Stimulated activated CD8-positive, alpha-beta memory T cell treated with anti-CD3 and anti-CD28 coated beads, Interleukin-7, amount 100 ng/mL, for 1 hour (primary cell): ENCODE data around the gene DAPK2.

Experiments
- DNase-seq, 2 donors: peaks; one replicate each; pipeline ENCODE4 v3.0.0-alpha.2; 2020; ENCODE audit warnings: low read depth in 2 of 2

DAPK2 gene

DNA sequence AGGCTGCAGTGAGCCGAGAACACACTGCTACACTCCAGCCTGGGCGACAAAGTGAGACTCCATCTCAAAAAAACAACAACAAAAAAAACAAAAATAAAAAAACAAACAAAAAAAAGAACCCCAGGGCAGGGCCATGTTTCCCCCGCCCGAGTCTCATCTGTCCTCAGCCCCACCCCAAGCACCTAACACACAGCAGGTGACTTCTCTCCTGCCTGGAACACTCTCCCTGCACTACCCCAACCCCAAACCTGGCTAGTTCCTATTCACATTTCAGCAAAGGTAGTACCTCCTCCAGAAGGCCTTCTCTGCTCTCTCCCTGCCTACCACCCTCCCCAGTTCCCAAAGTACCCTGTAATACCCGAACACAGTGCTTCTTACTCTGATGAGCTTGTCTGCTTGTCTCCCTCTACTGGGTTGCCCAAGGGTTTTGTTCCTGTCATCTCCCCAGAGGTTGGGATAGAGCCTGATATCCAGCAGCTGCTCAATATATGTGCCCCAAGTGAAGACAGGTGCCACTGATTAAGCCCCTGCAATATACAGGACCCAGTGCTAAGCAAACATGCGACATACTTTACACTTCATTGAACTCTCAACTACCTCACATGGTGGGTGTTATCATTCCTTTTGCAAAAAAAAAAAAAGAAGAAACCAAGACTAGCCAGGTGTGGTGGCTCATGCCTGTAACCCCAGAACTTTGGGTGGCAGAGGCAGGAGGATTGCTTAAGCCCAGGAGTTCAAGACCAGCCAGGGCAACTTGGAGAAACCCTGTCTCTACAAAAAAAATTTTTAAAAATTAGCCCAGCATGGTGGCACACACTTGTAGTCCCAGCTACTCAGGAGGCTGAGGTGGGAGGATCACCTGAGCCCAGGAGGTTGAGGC is 103.6 kb downstream of the DAPK2 start:
- no peak for DNase-seq

DNA sequence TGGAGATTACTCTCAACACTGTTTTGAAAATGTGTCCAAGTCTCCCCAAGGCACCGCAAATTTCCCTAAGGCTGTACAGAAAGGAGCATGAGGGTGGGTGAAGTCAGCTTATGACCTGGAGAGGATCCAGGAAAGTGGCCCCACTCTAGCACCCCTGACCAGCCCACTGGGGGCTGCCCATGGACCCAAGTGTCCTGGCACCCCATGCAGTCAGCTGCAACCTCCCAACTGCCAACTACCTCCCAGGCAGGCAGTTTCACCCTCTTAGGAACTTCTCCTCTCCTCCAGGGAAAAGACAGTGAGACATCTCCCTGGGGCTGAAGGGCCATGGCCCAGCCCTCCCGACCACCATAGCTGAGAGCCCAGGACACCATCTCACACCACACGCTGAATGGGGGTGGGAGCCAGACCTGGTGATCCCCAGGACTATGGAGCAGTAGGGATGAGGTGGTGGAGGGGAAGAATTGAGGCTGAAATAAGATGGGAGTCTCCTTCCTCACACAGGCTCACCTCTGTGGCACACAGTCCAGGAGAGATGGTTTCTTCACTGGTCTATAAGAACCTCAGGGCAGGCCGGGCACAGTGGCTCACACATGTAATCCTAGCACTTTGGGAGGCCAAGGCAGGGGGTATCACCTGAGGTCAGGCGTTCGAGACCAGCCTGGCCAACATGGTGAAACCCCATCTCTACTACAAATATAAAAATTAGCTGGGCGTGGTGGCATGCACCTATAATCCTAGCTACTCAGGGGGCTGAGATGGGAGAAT is 104.4 kb downstream of the DAPK2 start:
- DNase-seq: no peak

DNA sequence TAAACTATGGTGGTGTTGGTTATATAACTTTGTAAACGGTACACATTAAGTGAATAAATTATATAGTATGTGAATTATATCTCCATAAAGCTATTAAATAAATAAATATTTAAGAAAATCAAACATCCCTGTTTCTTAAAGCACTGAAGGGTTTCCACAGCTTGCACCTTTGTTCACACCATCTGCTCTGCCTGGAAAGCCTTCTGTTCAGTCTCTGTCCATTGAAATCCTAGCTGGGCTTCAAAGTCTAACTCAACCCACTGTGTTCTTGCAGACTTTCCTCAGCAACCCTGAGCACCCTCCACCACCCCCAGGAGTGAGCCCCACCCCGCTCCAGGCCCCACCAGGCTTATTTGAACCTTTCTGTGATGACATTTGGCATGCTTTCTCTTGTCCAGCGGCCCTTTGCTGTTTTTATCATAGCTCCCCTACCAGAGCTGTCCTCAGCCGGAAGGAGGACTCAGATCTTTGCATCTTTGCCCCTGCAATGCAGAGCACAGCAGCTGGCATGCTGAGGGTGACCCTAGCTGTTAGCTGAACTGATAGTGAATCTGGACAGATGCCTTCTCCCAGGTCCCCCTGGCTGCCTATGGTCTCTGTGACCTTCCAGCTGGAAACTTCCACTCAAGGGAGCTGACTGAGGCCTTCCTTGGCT is 105.2 kb downstream of the DAPK2 start:
- no peak for DNase-seq

DNA sequence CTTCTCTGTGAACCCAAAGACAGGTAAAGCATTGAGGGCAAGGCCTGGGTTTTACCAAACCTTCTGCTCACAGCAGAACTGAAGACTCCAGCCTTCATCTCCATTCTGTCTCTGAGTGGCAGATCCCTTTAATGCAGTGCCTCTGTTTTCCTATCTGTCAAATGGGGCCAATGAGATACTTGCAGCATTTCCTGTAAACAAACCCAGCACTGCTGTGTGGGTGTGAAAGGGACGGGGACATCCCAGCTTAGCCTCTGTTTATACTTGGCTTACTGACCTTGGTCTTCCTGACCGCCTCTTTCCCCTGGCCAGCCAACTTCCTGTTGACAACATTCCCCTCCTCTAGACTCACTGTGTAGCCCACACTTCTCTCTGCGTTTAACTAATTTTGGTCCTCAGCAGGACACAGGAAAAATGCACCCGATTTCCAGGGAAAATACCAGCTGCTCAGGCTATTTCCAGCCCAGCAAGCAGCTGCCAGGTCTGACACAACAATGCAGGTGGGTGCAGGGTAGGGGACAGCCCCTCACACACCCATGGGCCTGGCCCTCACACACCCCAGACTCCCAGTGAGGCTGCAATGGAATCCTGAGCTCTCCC is 106.7 kb downstream of the DAPK2 start:
- DNase-seq: peak in 1 of 2 donors; percentile 2

DNA sequence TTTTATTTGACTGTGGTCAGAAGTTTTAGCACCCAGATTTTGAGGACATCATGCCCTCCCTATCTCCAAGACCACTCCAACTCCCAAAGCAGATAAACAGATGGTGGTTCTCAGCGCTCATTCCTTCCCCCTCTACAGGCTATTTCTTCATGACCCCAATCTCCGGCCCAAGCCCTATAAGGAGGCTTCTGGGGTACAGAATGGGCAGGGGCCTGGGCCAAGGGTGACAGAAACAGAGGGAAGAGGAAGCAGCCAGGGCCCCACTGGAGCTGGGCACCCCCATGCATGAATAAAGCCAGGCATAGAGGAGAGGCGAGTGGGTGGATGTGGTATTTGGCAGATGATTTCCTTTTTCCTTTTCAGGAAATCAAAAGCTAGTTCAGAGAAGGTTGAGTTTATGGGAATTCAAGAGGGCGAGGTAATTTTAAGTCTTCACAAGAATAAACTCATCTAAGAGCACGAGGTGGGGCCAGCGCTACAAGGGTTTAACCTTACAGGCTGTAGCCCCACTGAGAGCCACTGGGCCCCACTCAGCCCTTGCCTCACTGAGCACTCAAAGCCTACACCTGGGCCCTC is 107.7 kb downstream of the DAPK2 start:
- DNase-seq: no peak

DNA sequence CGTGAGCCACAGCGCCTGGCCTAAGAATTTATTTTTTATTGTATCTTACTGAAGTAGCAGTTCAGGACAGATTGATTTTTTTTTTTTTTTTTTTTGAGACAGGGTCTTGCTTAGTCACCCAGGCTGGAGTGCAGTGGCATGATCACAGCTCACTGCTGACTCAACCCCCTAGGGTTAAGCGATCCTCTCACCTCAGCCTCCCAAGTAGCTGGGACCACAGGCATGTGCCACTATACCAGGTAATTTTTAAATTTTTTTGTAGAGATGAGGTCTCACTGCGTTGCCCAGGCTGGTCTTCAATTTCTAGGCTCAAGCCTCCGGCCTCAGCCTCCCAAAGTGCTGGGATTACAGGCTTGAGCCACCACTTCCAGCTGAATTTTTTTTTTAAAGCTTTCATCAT is 112.8 kb downstream of the DAPK2 start:
- no peak for DNase-seq

DNA sequence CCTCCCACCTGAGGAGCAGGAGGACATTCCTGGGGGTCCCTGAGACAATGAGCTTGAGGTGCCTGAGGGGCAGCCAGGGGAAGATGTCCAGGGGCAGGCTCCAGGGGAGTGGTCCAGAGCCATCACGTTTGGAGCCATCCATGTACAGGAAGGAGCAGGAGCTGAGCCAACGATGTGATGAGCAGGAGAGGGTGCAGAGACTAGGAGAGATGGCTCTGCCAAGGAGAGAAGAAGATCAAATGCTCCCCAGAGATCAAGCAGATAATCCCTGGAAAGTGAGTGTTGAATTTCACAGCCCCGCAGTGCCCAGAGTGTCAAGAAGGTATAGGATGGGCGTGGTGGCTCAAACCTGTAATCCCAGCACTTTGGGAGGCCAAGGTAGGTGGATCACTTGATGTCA is 114.7 kb downstream of the DAPK2 start:
- DNase-seq: no peak

DNA sequence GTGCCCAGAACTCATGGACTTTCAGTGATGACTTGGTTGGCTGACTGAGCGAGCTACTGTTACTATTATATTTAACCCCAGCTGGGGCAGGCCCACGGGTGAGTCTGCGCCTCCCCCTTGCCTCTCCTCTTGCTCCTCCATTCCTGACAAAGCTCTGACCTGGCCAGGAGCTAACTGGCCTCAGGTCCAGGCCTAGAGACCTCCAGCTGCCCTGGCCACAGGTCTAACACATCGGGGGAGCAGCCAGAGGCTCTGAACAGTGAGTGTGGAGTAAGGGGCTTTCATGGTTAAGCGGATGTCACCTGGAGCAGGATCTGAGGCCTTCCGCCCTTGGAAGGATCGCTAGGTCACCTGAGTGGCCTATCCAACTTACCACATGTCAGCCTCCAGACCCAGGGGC is 116.3 kb downstream of the DAPK2 start:
- DNase-seq: no peak

DNA sequence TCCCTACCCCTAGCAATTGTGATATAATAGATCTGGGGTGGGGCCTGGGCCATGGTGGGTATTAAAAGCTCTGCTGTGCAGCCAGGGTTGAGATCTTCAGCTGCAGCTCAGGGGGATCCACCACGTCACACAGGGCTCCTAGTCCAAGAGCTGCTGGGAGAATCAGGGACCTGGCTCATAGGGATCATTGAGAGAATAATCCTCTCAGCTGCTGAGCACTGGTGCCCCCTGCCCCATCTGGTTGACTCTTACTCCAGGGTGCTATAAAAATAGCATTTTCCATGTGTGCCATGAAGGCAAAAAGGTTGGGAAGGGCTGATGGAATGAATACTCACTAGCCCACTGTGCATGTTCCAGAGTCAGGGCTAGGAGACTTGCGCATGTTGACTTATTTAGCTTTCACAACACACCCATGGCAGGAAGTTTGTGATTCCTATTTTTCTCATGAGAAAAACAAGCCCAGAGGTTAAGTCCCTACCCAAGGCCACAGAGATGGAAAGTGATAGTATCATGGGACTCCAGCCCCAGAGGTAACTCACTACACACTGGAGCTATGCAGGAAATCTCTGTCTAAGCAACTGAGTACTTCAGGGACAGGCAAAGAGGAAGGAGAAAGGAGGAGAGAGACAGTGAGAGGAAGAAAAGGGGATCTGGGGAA is 118.0 kb downstream of the DAPK2 start:
- DNase-seq: no peak

DNA sequence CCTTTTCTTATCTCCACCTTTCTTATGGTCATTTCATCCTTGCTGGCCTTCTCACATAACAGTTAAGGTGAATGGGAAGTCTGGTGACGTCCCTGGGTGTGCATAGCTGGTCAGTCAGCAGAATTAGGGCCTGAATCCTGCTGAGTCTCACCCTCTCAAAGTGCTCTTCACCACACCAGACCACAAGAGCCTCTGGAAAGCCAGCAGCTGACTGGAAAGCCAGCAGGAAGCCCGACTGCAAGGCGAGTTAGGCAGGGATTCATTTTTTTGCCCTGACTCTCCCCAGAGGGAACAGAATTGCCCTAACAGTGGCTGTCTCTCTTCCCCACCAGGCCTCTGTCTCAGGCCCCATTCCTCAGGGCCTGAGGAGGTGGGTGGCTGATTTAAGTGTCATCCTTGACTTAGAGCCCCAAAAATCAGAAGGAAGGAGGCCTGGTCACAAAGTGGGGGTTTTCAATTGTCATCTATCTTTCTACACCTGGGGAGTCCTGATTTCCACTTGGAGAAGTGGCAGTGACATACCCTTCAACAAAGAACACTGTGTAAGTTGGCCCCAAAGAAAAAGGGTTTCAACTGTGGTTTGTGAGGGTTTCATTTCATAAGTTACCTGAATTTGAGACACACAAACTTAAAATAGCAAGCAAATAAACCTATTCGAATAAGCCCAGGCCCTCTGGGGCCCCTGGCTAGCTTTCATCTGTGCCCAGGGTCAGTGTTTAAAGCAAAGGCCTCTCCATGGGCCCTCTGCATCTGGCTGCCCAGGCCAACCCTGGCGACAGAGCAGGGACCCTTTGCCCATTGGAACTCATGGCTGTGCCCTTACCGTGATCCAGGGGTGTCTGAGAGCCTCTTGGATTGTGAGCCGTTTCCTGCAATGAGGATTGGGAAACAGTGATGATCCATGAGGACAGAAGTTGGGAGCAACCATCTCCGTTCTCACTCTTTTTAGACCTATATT is 122.0 kb downstream of the DAPK2 start:
- no peak for DNase-seq

DNA sequence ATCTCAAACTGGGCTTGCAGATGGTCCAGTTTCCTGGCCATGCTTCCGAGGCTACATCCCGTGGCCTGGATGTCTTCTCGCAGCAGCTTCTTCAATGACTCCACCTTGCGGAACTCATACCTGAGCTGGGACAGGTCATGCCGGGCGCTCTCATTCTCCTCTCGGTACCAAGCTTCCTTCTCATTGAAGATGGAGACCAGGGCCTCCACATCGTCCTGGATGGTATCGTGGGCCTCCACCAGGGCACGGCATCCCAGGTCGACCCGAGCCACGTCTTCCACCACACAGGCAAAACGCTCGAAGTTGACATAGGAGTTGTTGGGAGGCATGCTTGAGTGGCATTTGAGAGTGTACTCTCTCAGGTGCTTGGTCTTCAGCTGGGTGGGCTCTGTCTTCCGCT is 123.4 kb downstream of the DAPK2 start:
- no peak for DNase-seq

DNA sequence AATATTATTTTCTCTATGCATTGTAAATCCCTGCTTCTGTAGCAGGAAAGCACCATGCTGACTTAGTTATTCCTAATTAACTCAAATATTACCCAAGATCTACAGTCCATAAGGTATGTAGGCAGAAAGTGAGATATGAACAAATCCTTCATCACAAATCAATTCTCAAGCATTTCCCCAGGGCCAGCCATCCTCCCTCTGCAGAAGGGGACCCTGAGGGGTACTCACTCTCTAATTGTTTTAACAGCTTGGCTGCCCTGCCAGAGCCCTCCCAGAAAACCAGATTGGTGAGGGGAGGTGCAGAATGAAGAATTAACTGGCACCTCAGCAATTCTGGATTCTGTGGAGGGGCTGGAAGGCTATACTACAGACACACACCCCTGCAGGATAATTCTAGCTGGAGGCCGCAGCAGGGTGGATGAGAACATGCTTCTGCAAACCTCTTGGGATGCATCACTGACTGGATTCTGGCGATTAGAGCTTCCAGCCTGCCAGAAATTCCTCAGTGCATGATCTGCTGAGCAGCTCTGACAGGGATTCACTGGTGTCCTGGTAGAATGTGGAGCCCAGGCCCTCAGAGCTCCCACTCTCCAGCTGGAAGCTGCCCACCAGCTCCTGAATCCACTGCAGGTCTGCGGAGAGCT is 123.9 kb downstream of the DAPK2 start:
- DNase-seq: no peak

DNA sequence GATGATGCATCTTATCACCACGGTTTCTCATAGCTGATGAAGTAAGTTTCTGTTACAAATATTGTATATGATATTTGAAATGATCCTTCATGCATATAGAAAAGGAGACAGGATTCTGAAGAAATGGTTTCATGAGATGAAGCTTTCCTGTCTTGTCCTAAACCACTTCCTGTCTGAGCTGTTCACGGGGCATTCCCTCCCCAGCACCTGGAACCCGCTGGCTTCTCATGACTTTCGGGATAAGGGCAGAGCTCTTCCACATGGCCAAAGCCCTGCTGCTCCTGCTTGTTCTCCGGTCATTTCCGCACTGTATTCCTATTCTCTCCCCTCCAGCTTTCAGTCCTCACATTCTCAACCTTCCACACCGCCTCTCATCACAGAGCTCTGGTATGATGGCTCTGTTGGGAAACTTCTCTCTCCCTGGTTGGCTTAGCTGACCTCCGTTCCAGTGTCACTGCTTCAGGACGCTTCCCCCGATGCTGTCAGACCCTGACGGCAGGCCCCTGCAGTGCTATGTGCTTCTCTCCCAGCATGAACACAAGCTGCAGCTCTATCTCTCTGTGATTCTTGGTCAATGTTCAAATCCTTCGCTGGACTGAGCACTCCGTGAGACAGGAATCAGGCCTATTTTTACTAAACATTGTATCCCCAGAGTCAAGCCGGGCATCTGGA is 125.6 kb downstream of the DAPK2 start:
- no peak for DNase-seq

DNA sequence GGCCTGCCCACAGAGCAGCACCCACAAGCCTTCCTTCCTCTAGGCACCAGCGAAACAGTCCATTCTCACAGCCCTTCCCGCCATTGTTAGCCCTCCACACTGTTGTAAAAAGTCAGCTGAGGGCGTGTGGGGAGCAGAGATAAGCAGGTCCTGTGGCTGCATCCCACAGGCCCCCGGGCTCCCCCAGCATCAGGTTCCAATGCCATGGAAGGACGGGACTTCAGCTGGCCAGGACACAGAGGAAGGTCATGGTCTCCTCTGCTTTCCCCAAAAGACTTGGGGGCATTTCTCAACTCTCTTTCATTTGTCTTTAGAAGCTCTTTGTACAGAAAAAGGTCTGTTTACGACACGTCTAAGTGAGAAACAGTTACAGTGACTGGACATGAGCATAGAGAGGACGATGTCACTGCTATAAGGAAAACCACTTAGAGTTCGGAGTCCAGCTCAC is 127.4 kb downstream of the DAPK2 start:
- no peak for DNase-seq

DNA sequence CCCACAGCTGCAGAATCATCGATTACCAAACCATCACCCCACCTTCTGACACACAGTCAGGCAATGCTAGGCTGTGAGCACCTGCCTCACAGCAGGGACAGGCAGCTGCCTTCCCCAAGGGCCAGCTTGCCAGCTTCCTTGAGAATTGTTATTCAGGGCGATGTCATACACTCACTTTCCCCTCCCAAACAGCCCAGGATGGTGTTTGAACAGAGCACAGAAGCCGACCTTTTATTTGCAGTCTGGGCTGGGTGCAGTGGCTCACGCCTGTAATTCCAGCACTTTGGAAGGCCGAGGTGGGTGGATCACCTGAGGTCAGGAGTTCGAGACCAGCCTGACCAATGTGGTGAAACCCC is 128.0 kb downstream of the DAPK2 start:
- no peak for DNase-seq

DNA sequence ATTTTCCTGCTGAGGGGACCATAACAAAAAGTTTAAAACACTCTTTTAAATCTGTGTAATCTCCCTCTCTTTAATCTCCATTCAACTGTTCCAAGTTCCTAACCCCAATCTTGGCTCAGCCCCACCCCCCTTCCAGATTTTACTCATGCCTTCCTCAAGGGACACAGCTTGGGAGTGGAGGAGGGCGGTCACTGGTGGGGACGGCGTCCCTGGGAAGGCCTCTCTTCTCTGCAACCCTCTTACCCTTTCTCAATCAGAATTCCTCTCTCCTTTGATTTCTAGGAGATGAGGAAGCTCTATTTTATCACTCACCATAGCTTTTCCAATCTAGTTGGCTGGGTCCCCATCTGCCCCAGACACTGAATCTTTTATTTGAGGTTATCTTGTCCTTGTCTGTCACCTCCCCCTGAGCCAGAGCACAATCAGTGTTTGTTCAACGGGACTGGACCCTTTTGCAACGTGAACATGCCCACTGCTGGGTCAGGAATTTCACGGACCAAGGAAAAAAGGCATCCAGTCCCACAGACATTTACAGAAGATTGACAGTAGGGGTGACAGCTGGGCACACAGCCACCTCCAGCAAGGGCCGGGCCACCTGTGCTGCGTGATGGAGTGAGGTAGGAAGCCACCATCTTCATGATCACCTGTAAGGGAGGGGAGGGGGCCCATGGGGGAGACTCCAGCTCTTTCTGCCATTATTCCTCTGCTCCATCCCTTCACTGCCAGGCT is 128.5 kb downstream of the DAPK2 start:
- no peak for DNase-seq

DNA sequence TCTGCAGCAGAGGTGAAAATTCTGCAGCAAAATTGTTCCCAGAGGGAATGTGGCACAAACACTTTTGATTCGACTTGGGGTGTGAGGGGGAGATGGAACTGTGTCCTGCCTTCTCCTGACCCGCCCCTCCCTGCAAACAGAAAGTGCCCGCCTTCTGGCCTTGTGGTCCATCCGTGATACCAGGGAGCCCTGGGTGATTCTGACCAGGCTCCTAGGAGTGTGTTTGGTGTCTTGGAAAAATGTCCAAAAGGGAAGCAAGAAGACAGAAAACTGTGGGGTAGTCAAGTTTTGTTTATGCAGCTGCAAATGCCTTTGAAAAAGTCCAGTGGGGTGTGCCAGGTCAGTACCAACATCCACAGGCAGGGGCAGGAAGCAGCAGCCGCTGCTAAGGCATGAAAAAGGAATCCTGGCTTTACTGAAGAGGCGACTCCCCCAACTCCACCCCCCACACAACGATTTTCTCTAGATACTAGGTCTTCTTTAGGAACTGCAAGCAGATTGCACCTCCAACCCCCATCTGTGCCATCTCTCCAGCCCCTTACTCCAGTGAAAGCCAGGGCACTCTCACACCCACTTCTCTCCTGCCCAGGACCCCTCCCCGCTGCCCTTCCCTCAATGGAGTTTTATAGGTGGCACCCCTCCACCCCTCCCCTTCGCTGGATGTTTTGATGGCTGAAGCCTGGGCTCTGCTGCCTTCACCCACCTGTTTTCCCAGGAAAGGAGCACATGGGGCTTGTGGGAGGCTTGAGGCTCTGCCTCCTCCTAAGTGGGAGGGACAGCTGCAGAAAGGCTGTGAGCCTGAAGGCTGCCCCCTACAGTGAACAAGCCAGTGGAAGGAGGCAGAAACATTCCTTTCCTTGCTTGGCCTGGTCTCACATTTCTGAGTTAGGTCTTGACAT is 130.2 kb downstream of the DAPK2 start:
- DNase-seq: no peak
